Neural progenitor cell (in vitro differentiated cells): ENCODE results near the gene TSPAN2.

Experiments used
- CTCF ChIP-seq: fragments of 200-600 bp; sonication (generic); IDR thresholded peaks from 2 replicates; pipeline ENCODE4 v1.5.1; 2017; ENCODE audit warnings: antibody characterized with exemption, mild to moderate bottlenecking
- EZH2 ChIP-seq: fragments of 200-600 bp; sonication (generic); IDR thresholded peaks from 2 replicates; pipeline ENCODE4 v1.6.1; 2017; ENCODE audit warnings: antibody characterized with exemption, mild to moderate bottlenecking, moderate library complexity
- EZH2phosphoT487 ChIP-seq: fragments of 200-600 bp; sonication (generic); IDR thresholded peaks from 2 replicates; pipeline ENCODE4 v1.6.1; 2017; ENCODE audit warnings: antibody characterized with exemption

- TF ChIP-seq CTCF (no peak), EZH2 (no peak), EZH2phosphoT487 (no peak)
Measured at GRCh38 chr1:115112496-115113375, 23.4 kb upstream of the TSPAN2 start.
